NCI-H2107 treated with DMSO at 0.1 percent for 48 hours (cell line): ENCODE measurements around the gene SPACA9.

Experiments
- DNase-seq: peaks from one replicate; lab custom pipeline; 2025; ENCODE audit not compliant: unreplicated experiment; lab: John Stamatoyannopoulos, UW

Gene SPACA9

GRCh38 chr9:132878695-132879456 is at the start of gene SPACA9:
Gene SPACA9, plus strand, starts transcription at chr9:132878898. Its CDS starts 5,050 bp downstream, at chr9:132883948.
- DNase-seq = no peak

DNA sequence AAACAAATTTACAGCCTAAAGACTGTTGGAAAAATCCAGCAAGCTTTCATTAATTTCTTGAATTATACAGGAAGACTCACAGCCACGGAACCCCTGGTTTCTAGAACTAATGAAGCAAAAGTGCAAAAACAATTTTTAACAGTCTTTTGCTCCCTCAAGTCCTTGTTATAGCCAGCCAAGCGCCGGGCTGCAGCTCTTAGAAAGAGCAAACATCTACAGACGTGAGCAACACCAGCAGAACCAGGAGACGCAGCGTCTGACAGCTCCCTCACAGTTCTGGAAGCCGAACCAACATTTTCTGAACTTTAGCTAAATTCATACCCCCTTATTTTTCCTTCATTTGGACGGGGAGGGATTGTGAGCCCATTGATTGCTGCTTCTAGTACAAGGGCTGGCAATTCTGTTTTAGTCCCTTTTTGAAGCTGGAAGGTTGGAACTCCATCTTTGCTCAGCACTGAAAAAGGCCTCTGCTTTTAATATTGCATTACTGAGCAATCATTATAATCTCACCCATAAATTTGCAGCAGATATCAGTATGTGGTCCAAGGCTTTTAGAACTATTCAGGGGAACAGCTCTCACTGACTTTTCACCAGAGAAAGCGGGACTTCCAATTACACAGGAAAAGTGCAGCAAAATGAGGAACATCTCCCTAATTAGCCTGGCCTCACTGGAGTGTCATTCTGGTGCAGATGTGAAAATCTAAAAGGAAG is 46.4 kb upstream of the SPACA9 start:
- DNase-seq = no peak

GRCh38 chr9:132833550-132834121 is 45.1 kb upstream of the SPACA9 start:
- no peak for DNase-seq

DNA sequence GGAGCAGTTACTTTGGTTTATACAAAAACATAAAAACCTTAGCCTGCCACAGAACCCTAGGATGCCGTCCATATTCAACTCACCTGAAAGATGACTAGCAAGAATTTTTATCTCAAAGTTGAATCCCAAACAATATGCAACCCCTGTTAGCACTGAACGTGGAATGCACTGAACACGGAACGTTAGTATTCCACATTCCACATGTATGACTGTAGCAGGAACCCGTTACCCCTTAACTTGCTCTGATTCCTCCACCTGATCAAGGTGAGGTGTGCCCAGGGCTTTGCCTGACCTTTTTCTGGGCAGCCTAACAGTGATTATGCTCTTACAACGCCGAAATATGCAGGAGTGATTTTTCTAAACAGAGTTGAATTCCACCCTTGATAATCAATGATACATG is 44.4 kb upstream of the SPACA9 start:
- no peak for DNase-seq

- DNase-seq = no peak
These were observed 41.0 kb upstream of the SPACA9 start for GRCh38 chr9:132837501-132838286.

GRCh38 chr9:132838291-132838690 is 40.4 kb upstream of the SPACA9 start:
- DNase-seq = no peak

DNA sequence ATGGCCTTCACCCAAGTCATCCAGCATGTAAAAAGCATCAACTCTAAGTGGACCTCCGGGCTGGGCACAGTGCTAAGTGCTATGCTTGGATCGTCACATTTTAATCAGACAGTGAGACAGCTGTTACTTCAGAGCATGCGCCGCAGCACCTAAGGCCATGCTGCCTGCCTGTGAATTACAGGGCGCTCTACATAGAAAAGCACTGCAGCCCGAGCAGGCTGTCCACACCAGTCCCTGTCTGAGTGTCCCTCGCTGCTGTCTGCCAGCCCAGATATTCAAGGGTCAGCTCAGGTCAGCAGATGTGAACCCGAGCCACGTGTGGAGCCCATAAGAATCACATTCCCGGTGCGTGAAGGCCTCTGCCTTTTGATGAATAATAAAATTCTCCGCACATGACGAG is 37.7 kb upstream of the SPACA9 start:
- DNase-seq = no peak

DNA sequence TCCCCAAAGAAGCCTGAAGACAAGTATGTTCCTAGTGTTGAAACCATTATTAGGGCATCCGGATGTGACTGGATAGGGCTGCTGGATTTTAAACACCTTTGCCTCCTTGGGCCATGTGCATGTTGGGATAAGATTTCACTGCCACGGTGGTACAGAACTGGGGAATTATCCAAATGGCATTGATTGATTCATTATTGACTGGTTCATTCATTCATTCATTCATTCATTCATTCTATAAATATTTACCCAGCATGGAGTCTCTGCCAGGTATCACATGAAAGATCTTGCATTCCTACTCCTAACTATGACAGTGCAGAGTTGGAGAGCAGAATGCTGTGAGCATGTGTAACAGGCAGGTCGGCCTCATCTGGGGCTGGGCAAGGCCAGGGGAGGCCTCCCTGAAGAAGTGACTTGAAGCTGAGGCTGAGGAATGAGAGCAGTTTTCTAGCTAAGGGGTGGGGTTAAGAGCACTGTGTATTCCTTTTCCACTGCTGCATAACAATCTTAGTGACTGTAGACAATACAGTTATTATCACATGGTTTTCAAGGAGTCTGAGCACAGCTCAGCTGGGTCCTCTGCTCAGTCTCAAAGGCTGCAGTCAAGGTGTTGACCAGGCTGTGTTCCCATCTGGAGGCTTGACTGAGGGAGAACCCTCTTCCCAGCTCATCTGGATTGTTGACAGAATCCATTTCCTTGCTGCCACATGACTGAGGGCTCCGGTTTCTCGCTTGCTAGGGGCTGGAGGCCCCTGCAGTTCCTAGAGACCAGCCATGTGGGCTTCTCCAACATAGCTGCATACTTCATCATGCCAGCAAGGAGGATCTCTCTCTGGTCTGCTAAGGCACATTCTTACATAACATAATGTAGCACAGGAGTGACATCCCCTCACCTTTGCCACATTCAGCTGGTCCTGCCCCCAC is 36.3 kb upstream of the SPACA9 start:
- no peak for DNase-seq

GRCh38 chr9:132846109-132846917 is 32.4 kb upstream of the SPACA9 start:
- DNase-seq = no peak

GRCh38 chr9:132846918-132847515 is 31.7 kb upstream of the SPACA9 start:
- DNase-seq = no peak

- DNase-seq = no peak
These were observed 29.5 kb upstream of the SPACA9 start for GRCh38 chr9:132849185-132849706.

DNA sequence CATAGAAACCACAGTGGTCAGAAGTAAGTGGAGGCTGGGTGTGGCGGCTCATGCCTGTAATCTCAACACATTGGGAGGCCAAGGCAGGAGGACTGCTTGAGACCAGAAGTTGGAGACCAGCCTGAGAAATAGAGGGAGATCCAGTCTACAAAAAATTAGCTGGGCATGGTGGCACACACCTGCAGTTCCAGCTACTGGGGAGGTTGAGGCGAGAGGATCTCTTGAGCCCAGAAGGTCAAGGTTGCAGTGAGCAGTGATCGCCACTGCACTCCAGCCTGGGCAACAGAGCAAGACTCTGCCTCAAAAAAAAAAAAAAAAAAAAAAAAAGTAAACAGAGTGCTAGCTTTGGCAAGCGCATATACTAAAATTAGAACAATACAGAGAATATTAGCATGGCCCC is 25.2 kb upstream of the SPACA9 start:
- DNase-seq = no peak

DNA sequence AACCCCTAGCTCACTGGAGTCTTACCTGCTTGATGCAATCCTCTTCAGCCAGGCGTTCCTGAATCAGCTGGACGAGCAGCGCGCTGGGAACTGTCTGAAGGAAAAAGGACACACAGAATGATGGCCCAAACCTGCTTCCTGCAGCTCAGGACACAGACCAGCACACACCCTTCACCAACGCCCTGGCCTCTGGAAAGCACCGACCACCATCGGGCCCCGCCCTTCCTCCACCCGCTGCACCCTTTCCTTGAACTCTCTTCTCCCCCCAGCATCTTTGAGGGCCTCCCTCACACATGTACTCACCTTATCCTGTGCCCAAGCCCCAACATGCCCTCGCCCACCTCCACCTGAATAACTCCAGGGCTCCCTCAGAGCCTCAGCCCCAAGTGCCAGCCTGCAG is 23.9 kb upstream of the SPACA9 start:
- no peak for DNase-seq

DNA sequence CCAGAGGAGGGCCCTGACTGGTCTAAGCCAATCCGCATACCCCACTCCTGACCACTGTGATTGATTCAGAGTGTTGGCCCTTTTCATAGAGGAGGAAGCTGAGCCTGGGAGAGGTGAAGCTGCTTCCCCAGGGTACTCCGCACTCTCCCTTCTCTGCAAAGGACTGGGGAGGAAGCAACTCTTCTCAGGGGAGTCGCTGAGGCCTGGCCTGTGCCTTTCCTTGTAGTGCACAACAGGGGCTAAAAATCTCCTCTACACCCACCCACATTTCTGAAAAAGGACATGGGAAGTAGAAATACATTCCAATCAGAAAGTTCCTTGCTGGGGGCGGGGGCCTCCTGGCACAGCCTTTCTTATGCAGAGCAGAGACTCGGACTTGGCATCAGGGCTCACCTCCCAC is 22.8 kb upstream of the SPACA9 start:
- no peak for DNase-seq

GRCh38 chr9:132857031-132857430 is 21.7 kb upstream of the SPACA9 start:
- DNase-seq = no peak

DNA sequence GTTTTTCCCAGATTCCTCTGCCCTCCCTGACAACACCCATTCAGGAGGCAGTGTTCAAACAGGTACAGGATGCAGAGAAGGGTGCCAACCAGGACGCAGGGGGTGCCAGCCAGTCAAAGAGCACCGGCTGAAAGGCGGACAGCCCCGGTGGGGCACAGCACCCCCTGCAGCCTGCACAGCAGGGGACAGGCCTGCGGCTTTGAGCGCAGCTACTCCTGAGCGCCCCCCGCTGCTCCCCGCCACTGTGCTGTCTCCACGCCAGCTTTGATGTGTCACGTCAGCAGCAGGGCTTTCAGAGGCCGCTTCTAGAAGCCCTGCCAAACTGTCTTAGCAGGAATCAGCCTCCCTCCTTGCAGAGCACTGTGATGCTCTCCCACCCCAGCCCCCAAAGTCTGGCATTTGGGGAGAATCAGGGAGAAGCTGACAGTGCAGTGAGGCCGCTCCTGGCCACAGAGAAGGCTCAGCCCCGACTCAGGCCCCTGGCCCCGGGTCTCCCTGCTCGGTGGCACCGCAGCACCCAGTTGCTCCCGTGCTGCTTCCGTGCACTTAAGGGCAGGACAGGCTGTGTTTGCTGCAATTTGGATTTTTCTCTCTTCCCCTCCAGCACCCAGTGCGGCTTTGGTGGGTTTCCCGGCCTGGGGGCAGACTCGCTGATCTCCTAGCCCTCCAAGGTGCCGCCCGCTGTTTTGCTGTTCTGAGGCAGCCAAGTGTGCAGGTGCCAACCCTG is 20.9 kb upstream of the SPACA9 start:
- DNase-seq = peak; percentile 25

- no peak for DNase-seq
These were observed 19.9 kb upstream of the SPACA9 start for GRCh38 chr9:132858751-132859150.

DNA sequence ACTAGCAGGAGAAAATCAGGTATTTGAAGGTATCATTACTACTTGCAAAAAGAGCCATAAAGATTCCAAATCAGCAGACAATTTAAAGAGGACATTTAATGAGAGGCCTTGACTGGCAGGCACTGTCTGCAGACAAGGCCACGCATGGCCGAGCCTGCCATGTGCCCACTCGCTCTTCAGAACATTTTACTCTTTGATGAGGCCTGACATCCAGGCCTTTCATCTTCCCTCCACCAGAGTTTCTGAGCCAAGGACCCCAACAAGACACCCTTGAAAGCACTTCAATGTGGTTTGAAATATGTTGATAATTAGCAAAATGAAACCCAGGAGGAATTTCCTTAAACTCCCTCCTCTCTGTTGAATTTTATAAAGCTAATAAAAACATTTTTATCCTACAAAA is 17.0 kb upstream of the SPACA9 start:
- no peak for DNase-seq
